IMR-90 (cell line): ENCODE results near the gene PTCH1. TPM values are rescaled to one million over a fixed set of nuclear protein-coding genes. Genes with fewer than 3 reads are reported as not detected.

ENCODE experiments used
- ATAC-seq: fragments of 200-7000 bp; cut with Tn5 transposase; 2 replicates; pipeline ENCODE4 v1.9.1; 2020; ENCODE audit warnings: low read depth, mild to moderate bottlenecking, moderate library complexity
- BruUV-seq: library from RNA; stranded (reverse); fragments of 400-500 nt; replicated peaks from 2 replicates; lab custom pipeline; 2021; lab: Mats Ljungman, UMichigan
- CTCF ChIA-PET: fragments of 300-600 bp; formaldehyde crosslinking; extraction: SDS; loops from one replicate; lab custom pipeline; 2021; ENCODE audit warnings: antibody characterized with exemption; lab: Yijun Ruan, JAX
- POLR2A ChIA-PET: fragments of 300-600 bp; sonication (Branson Sonifier 250); formaldehyde crosslinking; loops from one replicate; lab custom pipeline; 2022; ENCODE audit warnings: antibody characterized with exemption; ENCODE audit not compliant: unreplicated experiment; lab: Charles Lee
- DNase-seq: peaks from one replicate; pipeline ENCODE4 v3.0.0; 2013
- H2AFZ ChIP-seq: replicated peaks from 2 replicates; pipeline ENCODE3; 2013; ENCODE audit warnings: low read length, mild to moderate bottlenecking; ENCODE audit not compliant: poor library complexity
- H2AK5ac ChIP-seq: 2 replicates; pipeline ENCODE4 v1.6.1; 2013; ENCODE audit warnings: low read depth, low read length, inconsistent platforms
- H2AK9ac ChIP-seq: replicated peaks from 2 replicates; pipeline ENCODE3; 2013; ENCODE audit warnings: mild to moderate bottlenecking, low read depth, low read length, moderate library complexity; ENCODE audit not compliant: poor library complexity
- H2BK120ac ChIP-seq: 2 replicates; pipeline ENCODE4 v1.6.1; 2013; ENCODE audit warnings: low read depth, low read length, inconsistent platforms
- H2BK15ac ChIP-seq: 3 replicates; pipeline ENCODE4 v1.6.1; 2013; ENCODE audit warnings: low read depth, low read length, inconsistent platforms
- H2BK20ac ChIP-seq: 2 replicates; pipeline ENCODE4 v1.6.1; 2013; ENCODE audit warnings: low read depth, mild to moderate bottlenecking, inconsistent platforms, low read length, moderate library complexity
- H2BK5ac ChIP-seq: 2 replicates; pipeline ENCODE4 v1.6.1; 2013; ENCODE audit warnings: mild to moderate bottlenecking, low read depth, low read length, inconsistent platforms; ENCODE audit not compliant: poor library complexity, severe bottlenecking
- H3K14ac ChIP-seq: replicated peaks from 2 replicates; pipeline ENCODE4 v1.6.1; 2013; ENCODE audit warnings: low read depth, low read length, inconsistent platforms
- H3K18ac ChIP-seq: 2 replicates; pipeline ENCODE4 v1.6.1; 2013; ENCODE audit warnings: low read depth, low read length, control low read depth
- H3K23ac ChIP-seq: 2 replicates; pipeline ENCODE4 v1.6.1; 2013; ENCODE audit warnings: low read depth, low read length, inconsistent platforms
- H3K27ac ChIP-seq: 2 replicates; pipeline ENCODE4 v1.5.1; 2013; ENCODE audit warnings: mild to moderate bottlenecking, control low read depth, low read length; ENCODE audit not compliant: insufficient read depth
- H3K27me3 ChIP-seq: 2 replicates; pipeline ENCODE4 v1.6.1; 2013; ENCODE audit warnings: low read length; ENCODE audit not compliant: control insufficient read depth, insufficient read depth
- H3K36me3 ChIP-seq: 2 replicates; pipeline ENCODE4 v1.6.1; 2013; ENCODE audit warnings: low read length, mixed read lengths; ENCODE audit not compliant: control insufficient read depth, insufficient read depth
- H3K4ac ChIP-seq: 2 replicates; pipeline ENCODE4 v1.6.1; 2013; ENCODE audit warnings: low read depth, low read length, inconsistent platforms
- H3K4me1 ChIP-seq: 2 replicates; pipeline ENCODE4 v1.6.1; 2013; ENCODE audit warnings: low read length, mixed read lengths; ENCODE audit not compliant: control insufficient read depth, insufficient read depth
- H3K4me2 ChIP-seq: 2 replicates; pipeline ENCODE4 v1.6.1; 2013; ENCODE audit warnings: low read depth, mild to moderate bottlenecking, control low read depth, low read length, moderate library complexity
- H3K4me3 ChIP-seq: 2 replicates; pipeline ENCODE4 v1.5.1; 2013; ENCODE audit warnings: low read depth, mild to moderate bottlenecking, control low read depth, low read length, moderate library complexity; ENCODE audit not compliant: insufficient read depth
- H3K56ac ChIP-seq: 2 replicates; pipeline ENCODE4 v1.6.1; 2013; ENCODE audit warnings: low read length, inconsistent platforms; ENCODE audit not compliant: insufficient read depth; ENCODE audit errors: extremely low read depth
- H3K79me1 ChIP-seq, 2 experiments: 2 replicates each; pipeline ENCODE4 v1.6.1; 2013; ENCODE audit warnings: low read length in 2 of 2, inconsistent platforms in 1 of 2, low read depth in 1 of 2
- H3K9ac ChIP-seq: 2 replicates; pipeline ENCODE4 v1.6.1; 2013; ENCODE audit warnings: low read depth, low read length, control low read depth
- H3K9me1 ChIP-seq: 2 replicates; pipeline ENCODE4 v1.6.1; 2013; ENCODE audit warnings: low read length, inconsistent platforms; ENCODE audit not compliant: insufficient read depth
- H3K9me3 ChIP-seq: 2 replicates; pipeline ENCODE4 v1.6.1; 2013; ENCODE audit warnings: low read length; ENCODE audit not compliant: control insufficient read depth, insufficient read depth
- H4K20me1 ChIP-seq: 2 replicates; pipeline ENCODE4 v1.6.1; 2013; ENCODE audit warnings: low read length, inconsistent platforms; ENCODE audit not compliant: insufficient read depth
- H4K5ac ChIP-seq: 2 replicates; pipeline ENCODE4 v1.6.1; 2013; ENCODE audit warnings: mild to moderate bottlenecking, low read depth, low read length, control low read depth
- H4K8ac ChIP-seq, 2 experiments: 2 replicates each; pipeline ENCODE4 v1.6.1; 2013; ENCODE audit warnings: low read depth in 2 of 2, low read length in 2 of 2, control low read depth in 1 of 2, inconsistent platforms in 1 of 2
- H4K91ac ChIP-seq: 2 replicates; pipeline ENCODE4 v1.6.1; 2013; ENCODE audit warnings: low read depth, low read length, inconsistent platforms; ENCODE audit not compliant: insufficient read depth
- BHLHE40 ChIP-seq: fragments of 150-350 bp; IDR thresholded peaks from 2 replicates; pipeline ENCODE4 v1.6.1; 2016; ENCODE audit warnings: mild to moderate bottlenecking, low read depth, low read length
- CEBPB ChIP-seq: IDR thresholded peaks from 2 replicates; pipeline ENCODE4 v1.6.1; 2012; ENCODE audit warnings: low read depth, low read length, improper control_type of control experiment
- CHD1 ChIP-seq: IDR thresholded peaks from 2 replicates; pipeline ENCODE4 v1.6.1; 2012; ENCODE audit warnings: low read depth, low read length, improper control_type of control experiment
- FOS ChIP-seq: fragments of 150-350 bp; IDR thresholded peaks from 2 replicates; pipeline ENCODE4 v1.6.1; 2016; ENCODE audit warnings: low read depth, low read length
- MAFK ChIP-seq: IDR thresholded peaks from 2 replicates; pipeline ENCODE4 v1.6.1; 2012; ENCODE audit warnings: low read depth, low read length, improper control_type of control experiment
- MAZ ChIP-seq: IDR thresholded peaks from 2 replicates; pipeline ENCODE4 v1.6.1; 2012; ENCODE audit warnings: low read depth, mild to moderate bottlenecking, low read length, improper control_type of control experiment, moderate library complexity, borderline replicate concordance
- MXI1 ChIP-seq: IDR thresholded peaks from 2 replicates; pipeline ENCODE4 v1.6.1; 2012; ENCODE audit warnings: low read depth, mild to moderate bottlenecking, low read length, moderate library complexity, borderline replicate concordance
- NFE2L2 ChIP-seq: fragments of 150-350 bp; IDR thresholded peaks from 2 replicates; pipeline ENCODE4 v1.6.1; 2016; ENCODE audit warnings: low read depth, mild to moderate bottlenecking, low read length
- POLR2A ChIP-seq: IDR thresholded peaks from 2 replicates; pipeline ENCODE4 v1.6.1; 2012; ENCODE audit warnings: mild to moderate bottlenecking, low read depth, low read length
- RAD21 ChIP-seq: IDR thresholded peaks from 2 replicates; pipeline ENCODE4 v1.6.1; 2012; ENCODE audit warnings: low read length, improper control_type of control experiment
- RCOR1 ChIP-seq: IDR thresholded peaks from 2 replicates; pipeline ENCODE4 v1.6.1; 2012; ENCODE audit warnings: mild to moderate bottlenecking, low read length, improper control_type of control experiment; ENCODE audit not compliant: insufficient replicate concordance
- RFX5 ChIP-seq: IDR thresholded peaks from 2 replicates; pipeline ENCODE4 v1.8.0; 2012; ENCODE audit warnings: low read depth, mild to moderate bottlenecking, low read length, moderate library complexity
- SMC3 ChIP-seq: fragments of 150-350 bp; IDR thresholded peaks from 2 replicates; pipeline ENCODE4 v1.6.1; 2016; ENCODE audit warnings: low read depth, mild to moderate bottlenecking, antibody characterized with exemption, low read length, moderate library complexity
- WGBS, 2 experiments: methylation state at CpG; one replicate each; pipeline versions ENCODE4 v1.1.5 to v1.1.7; 2013; ENCODE audit warnings: missing lambda C conversion rate in 2 of 2; ENCODE audit not compliant: insufficient read length in 1 of 2; ENCODE audit errors: extremely low coverage in 2 of 2; 5-methylcytosine and 5-hydroxymethylcytosine counted together
- dilution Hi-C: fragments of 300-500 bp; cut with HindIII; formaldehyde crosslinking; loops from one replicate; pipeline ENCODE4 v1.14.3; 2018; ENCODE audit warnings: low sequenced_read_pairs; ENCODE audit not compliant: unreplicated experiment
- in situ Hi-C: fragments of 300-500 bp; cut with MboI; formaldehyde crosslinking; loops from 3 replicates; pipeline ENCODE4 v1.14.3; 2019; ENCODE audit warnings: low sequenced_read_pairs, inconsistent platforms, mixed read lengths
- intact Hi-C: fragments of 100-400 bp; cut with micrococcal nuclease; formaldehyde crosslinking; loops from 2 replicates; pipeline ENCODE4 v1.10.0; 2022
- polyA plus RNA-seq, 3 experiments: library from polyadenylated mRNA; depleted of rRNA; stranded (reverse); fragments of >200 nt; gene quantifications; 2 replicates each; pipeline ENCODE4 v1.2.3, GENCODE V29; 2012; ENCODE audit warnings: low replicate concordance in 1 of 3
- total RNA-seq: library from RNA; depleted of rRNA; stranded (reverse); fragments of >200 nt; gene quantifications from 2 replicates; pipeline ENCODE4 v1.2.3, GENCODE V29; 2012
- TF ChIP-seq, protein P1 (sequence below): fragments of 150-350 bp; IDR thresholded peaks from 2 replicates; pipeline ENCODE4 v1.6.1; 2016; ENCODE audit warnings: low read depth, mild to moderate bottlenecking, low read length, moderate library complexity, borderline replicate concordance
- TF ChIP-seq, protein P2 (sequence below): fragments of 150-350 bp; IDR thresholded peaks from 2 replicates; pipeline ENCODE4 v1.6.1; 2017; ENCODE audit warnings: mild to moderate bottlenecking, antibody characterized with exemption, low read length, low read depth
- TF ChIP-seq, protein P3 (sequence below): conservative IDR thresholded peaks from 2 replicates; pipeline ENCODE4 v1.5.1; 2012; ENCODE audit warnings: mild to moderate bottlenecking, low read depth, low read length, improper control_type of control experiment

Gene PTCH1
- total and polyA plus RNA-seq, 2 of the 4 experiments (the other 2 are of a cell fraction) = 4.1 to 5.0 TPM

DNA sequence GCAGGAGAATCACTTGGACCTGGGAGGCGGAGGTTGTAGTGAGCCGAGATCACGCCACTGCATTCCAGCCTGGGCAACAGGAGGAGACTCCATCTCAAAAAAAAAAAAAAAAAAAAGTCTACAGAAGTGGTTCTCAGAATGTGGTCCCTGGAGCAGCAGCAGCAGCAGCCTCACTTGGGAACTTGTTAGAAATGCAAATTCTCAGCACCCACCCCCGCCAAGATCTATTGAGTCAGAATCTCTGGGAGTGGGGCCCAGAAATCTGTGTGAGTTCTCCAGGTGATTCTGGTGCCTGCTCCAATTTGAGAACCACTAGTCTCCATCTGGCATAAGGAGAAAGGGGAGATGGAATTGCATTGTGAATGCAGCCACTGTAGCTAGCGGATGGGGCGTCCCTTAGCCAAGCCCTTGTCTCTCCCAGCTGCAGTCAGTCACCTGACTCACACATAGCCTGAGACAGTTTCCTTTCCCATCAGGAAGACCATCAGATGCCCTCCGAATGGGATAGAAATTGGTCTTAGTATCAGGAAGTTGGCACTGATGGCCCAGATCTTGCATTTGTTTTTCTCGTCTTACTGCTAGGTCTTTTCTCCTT, 12.2 kb upstream of the PTCH1 start:
- POLR2A ChIA-PET = no interaction called here
- peaks cover 18% of the 10 kb centered on the region for H3K27me3 ChIP-seq

More for the DNA sequence above, 12.2 kb upstream of the PTCH1 start:
- Histone ChIP-seq H3K9me3 (no peaks in the 10 kb centered on the region), H2BK15ac (no peak overlapping the region), H3K56ac (no peak overlapping the region), H3K9ac (no peak overlapping the region), H4K91ac (no peak overlapping the region), H2BK20ac (no peak overlapping the region), H2BK5ac (no peak overlapping the region), H3K4me1 (no peaks in the 10 kb centered on the region), H4K8ac (no peak overlapping the region), H2AK5ac (no peak overlapping the region), H3K23ac (no peak overlapping the region), H3K9me1 (no peaks in the 10 kb centered on the region), H3K14ac (no peak overlapping the region), H3K27ac (no peak overlapping the region), H3K18ac (no peak overlapping the region), H3K4me3 (no peak overlapping the region), H2AFZ (no peak overlapping the region), H3K4me2 (no peak overlapping the region), H3K4ac (no peak overlapping the region), H4K20me1 (no peaks in the 10 kb centered on the region), H2AK9ac (no peak overlapping the region), H2BK120ac (no peak overlapping the region), H3K79me1 (no peaks in the 10 kb centered on the region), H3K36me3 (no peaks in the 10 kb centered on the region), H4K5ac (no peak overlapping the region)
- no peak for DNase-seq
- 67% methylated on average over 1 of the region's 8 CpGs; no CpG with 5 or more reads in 1 of the 2 experiments for WGBS, 2 experiments
- BruUV-seq = no TSS peak
- in situ Hi-C loops = no loop called here
- no peak for ATAC-seq
- CTCF ChIA-PET = no interaction called here
- dilution Hi-C loops = no loop called here
- intact Hi-C loops = no loop called here
- no peak for TF ChIP-seq SMC3
- no peak for TF ChIP-seq RFX5
- no peak for TF ChIP-seq NFE2L2
- TF ChIP-seq CEBPB = no peak
- no peak for TF ChIP-seq CHD1
- no peak for TF ChIP-seq RAD21
- no peak for TF ChIP-seq MAFK
- TF ChIP-seq, protein P1, sequence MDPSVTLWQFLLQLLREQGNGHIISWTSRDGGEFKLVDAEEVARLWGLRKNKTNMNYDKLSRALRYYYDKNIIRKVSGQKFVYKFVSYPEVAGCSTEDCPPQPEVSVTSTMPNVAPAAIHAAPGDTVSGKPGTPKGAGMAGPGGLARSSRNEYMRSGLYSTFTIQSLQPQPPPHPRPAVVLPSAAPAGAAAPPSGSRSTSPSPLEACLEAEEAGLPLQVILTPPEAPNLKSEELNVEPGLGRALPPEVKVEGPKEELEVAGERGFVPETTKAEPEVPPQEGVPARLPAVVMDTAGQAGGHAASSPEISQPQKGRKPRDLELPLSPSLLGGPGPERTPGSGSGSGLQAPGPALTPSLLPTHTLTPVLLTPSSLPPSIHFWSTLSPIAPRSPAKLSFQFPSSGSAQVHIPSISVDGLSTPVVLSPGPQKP = no peak
- TF ChIP-seq MAZ = no peak
- no peak for TF ChIP-seq FOS
- TF ChIP-seq BHLHE40 = no peak
- TF ChIP-seq RCOR1 = no peak
- TF ChIP-seq MXI1 = no peak
- TF ChIP-seq, protein P2, sequence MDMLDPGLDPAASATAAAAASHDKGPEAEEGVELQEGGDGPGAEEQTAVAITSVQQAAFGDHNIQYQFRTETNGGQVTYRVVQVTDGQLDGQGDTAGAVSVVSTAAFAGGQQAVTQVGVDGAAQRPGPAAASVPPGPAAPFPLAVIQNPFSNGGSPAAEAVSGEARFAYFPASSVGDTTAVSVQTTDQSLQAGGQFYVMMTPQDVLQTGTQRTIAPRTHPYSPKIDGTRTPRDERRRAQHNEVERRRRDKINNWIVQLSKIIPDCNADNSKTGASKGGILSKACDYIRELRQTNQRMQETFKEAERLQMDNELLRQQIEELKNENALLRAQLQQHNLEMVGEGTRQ = no peak
- TF ChIP-seq, protein P3, sequence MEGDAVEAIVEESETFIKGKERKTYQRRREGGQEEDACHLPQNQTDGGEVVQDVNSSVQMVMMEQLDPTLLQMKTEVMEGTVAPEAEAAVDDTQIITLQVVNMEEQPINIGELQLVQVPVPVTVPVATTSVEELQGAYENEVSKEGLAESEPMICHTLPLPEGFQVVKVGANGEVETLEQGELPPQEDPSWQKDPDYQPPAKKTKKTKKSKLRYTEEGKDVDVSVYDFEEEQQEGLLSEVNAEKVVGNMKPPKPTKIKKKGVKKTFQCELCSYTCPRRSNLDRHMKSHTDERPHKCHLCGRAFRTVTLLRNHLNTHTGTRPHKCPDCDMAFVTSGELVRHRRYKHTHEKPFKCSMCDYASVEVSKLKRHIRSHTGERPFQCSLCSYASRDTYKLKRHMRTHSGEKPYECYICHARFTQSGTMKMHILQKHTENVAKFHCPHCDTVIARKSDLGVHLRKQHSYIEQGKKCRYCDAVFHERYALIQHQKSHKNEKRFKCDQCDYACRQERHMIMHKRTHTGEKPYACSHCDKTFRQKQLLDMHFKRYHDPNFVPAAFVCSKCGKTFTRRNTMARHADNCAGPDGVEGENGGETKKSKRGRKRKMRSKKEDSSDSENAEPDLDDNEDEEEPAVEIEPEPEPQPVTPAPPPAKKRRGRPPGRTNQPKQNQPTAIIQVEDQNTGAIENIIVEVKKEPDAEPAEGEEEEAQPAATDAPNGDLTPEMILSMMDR = no peak
- TF ChIP-seq POLR2A = no peak
